HEK293 (cell line): Measurements from ENCODE around the gene SAYSD1.
A peak's percentile ranks its signal among the peaks of the same experiment; 100 is the strongest.

Experiments
- CTCF ChIA-PET: fragments of 350-600 bp; formaldehyde crosslinking; extraction: SDS; loops from one replicate; lab custom pipeline; 2021; ENCODE audit warnings: antibody characterized with exemption; lab: Yijun Ruan, JAX
- POLR2A ChIA-PET: fragments of 300-600 bp; formaldehyde crosslinking; extraction: SDS; loops from one replicate; lab custom pipeline; 2020; ENCODE audit warnings: antibody characterized with exemption, inconsistent platforms; lab: Yijun Ruan, JAX
- H3K27ac ChIP-seq: fragments of 200-500 bp; sonication (Bioruptor generic); 2 replicates; pipeline ENCODE4 v1.5.1; 2014; ENCODE audit warnings: low read depth, low read length, control low read depth, inconsistent platforms; ENCODE audit errors: extremely low read depth
- H3K36me3 ChIP-seq, 2 experiments: fragments of 200-500 bp in 1 of 2; sonication (Bioruptor generic) in 1 of 2; 1 replicate in 1 of 2; 2 replicates in 1 of 2; pipeline ENCODE4 v1.5.1; 2014 to 2017; ENCODE audit warnings: inconsistent platforms in 2 of 2, low read length in 2 of 2; ENCODE audit not compliant: control insufficient read depth in 2 of 2, insufficient read depth in 1 of 2
- H3K4me1 ChIP-seq: fragments of 200-500 bp; sonication (Bioruptor generic); 2 replicates; pipeline ENCODE4 v1.5.1; 2014; ENCODE audit warnings: mild to moderate bottlenecking, low read length, inconsistent platforms; ENCODE audit not compliant: control insufficient read depth, insufficient read depth
- H3K4me3 ChIP-seq: 2 replicates; pipeline ENCODE4 v1.5.1; 2011; ENCODE audit warnings: low read depth, mild to moderate bottlenecking, control low read depth, low read length, moderate library complexity
- H3K9me3 ChIP-seq: fragments of 200-500 bp; sonication (Bioruptor generic); 2 replicates; pipeline ENCODE4 v1.5.1; 2014; ENCODE audit warnings: low read depth, low read length, inconsistent platforms; ENCODE audit not compliant: control insufficient read depth, insufficient read depth
- HOXA7 ChIP-seq: sonication (generic); formaldehyde crosslinking; IDR thresholded peaks from 2 replicates; pipeline ENCODE4 v1.8.1; 2022; ENCODE audit warnings: missing genetic modification reagents, borderline replicate concordance
- KLF1 ChIP-seq: fragments of 450-650 bp; formaldehyde crosslinking; IDR thresholded peaks from 2 replicates; pipeline ENCODE4 v1.5.1; 2016; ENCODE audit warnings: missing biosample characterization, missing genetic modification characterization
- PRDM10 ChIP-seq: fragments of 450-650 bp; formaldehyde crosslinking; IDR thresholded peaks from 2 replicates; pipeline ENCODE4 v1.5.1; 2016; ENCODE audit warnings: missing biosample characterization, missing genetic modification characterization
- SCRT1 ChIP-seq: fragments of 450-650 bp; formaldehyde crosslinking; IDR thresholded peaks from 2 replicates; pipeline ENCODE4 v1.5.1; 2016; ENCODE audit warnings: missing biosample characterization, missing genetic modification characterization, borderline replicate concordance
- SETDB1 ChIP-seq: IDR thresholded peaks from one replicate; pipeline ENCODE4 v1.6.1; 2017; ENCODE audit warnings: mild to moderate bottlenecking, low read length, moderate library complexity, mixed read lengths; ENCODE audit not compliant: insufficient read length
- SP7 ChIP-seq: fragments of 450-650 bp; formaldehyde crosslinking; IDR thresholded peaks from 2 replicates; pipeline ENCODE4 v1.5.1; 2016; ENCODE audit warnings: missing biosample characterization, missing genetic modification characterization
- ZBTB10 ChIP-seq: fragments of 450-650 bp; formaldehyde crosslinking; IDR thresholded peaks from 2 replicates; pipeline ENCODE4 v1.5.1; 2016; ENCODE audit warnings: missing biosample characterization, missing genetic modification characterization
- ZBTB17 ChIP-seq: fragments of 450-650 bp; formaldehyde crosslinking; IDR thresholded peaks from 2 replicates; pipeline ENCODE4 v1.5.1; 2016; ENCODE audit warnings: missing biosample characterization, missing genetic modification characterization
- ZBTB20 ChIP-seq: fragments of 450-650 bp; formaldehyde crosslinking; IDR thresholded peaks from 2 replicates; pipeline ENCODE4 v1.5.1; 2016; ENCODE audit warnings: missing biosample characterization, missing genetic modification characterization
- ZBTB26 ChIP-seq: fragments of 450-650 bp; formaldehyde crosslinking; optimal IDR thresholded peaks from 2 replicates; pipeline ENCODE3; 2016; ENCODE audit warnings: missing biosample characterization, mild to moderate bottlenecking, missing genetic modification characterization
- ZNF174 ChIP-seq: fragments of 450-650 bp; formaldehyde crosslinking; IDR thresholded peaks from 2 replicates; pipeline ENCODE4 v1.5.0; 2017; ENCODE audit warnings: missing biosample characterization, mild to moderate bottlenecking, missing genetic modification characterization
- ZNF175 ChIP-seq: fragments of 450-650 bp; formaldehyde crosslinking; IDR thresholded peaks from 2 replicates; pipeline ENCODE4 v1.5.1; 2016; ENCODE audit warnings: missing biosample characterization, missing genetic modification characterization
- ZNF19 ChIP-seq: fragments of 450-650 bp; formaldehyde crosslinking; IDR thresholded peaks from 2 replicates; pipeline ENCODE4; 2016; ENCODE audit warnings: missing biosample characterization, missing genetic modification characterization, low read depth
- ZNF302 ChIP-seq: fragments of 450-650 bp; formaldehyde crosslinking; IDR thresholded peaks from 2 replicates; pipeline ENCODE4 v1.5.1; 2016; ENCODE audit warnings: missing biosample characterization, missing genetic modification characterization, low read depth
- ZNF335 ChIP-seq: fragments of 450-650 bp; formaldehyde crosslinking; conservative IDR thresholded peaks from 2 replicates; pipeline ENCODE4 v1.5.1; 2016; ENCODE audit warnings: missing biosample characterization, missing genetic modification characterization
- ZNF501 ChIP-seq: fragments of 450-650 bp; formaldehyde crosslinking; IDR thresholded peaks from 2 replicates; pipeline ENCODE4 v1.5.1; 2016; ENCODE audit warnings: missing biosample characterization, missing genetic modification characterization
- ZNF521 ChIP-seq: fragments of 450-650 bp; formaldehyde crosslinking; IDR thresholded peaks from 2 replicates; pipeline ENCODE4 v1.5.1; 2017; ENCODE audit warnings: missing biosample characterization, mild to moderate bottlenecking, missing genetic modification characterization
- ZNF548 ChIP-seq: fragments of 450-650 bp; formaldehyde crosslinking; IDR thresholded peaks from 2 replicates; pipeline ENCODE4 v1.5.1; 2016; ENCODE audit warnings: missing biosample characterization, missing genetic modification characterization
- ZNF561 ChIP-seq: fragments of 450-650 bp; IDR thresholded peaks from 2 replicates; pipeline ENCODE4 v1.5.1; 2018; ENCODE audit warnings: missing biosample characterization, missing genetic modification characterization, borderline replicate concordance
- ZNF600 ChIP-seq: fragments of 450-650 bp; formaldehyde crosslinking; IDR thresholded peaks from 2 replicates; pipeline ENCODE4 v1.5.1; 2016; ENCODE audit warnings: missing biosample characterization, missing genetic modification characterization
- ZNF777 ChIP-seq: fragments of 450-650 bp; formaldehyde crosslinking; IDR thresholded peaks from 2 replicates; pipeline ENCODE4 v1.5.1; 2017; ENCODE audit warnings: missing biosample characterization, missing genetic modification characterization, borderline replicate concordance
- TF ChIP-seq, protein P1 (sequence below): fragments of 450-650 bp; formaldehyde crosslinking; IDR thresholded peaks from 2 replicates; pipeline ENCODE4 v1.5.1; 2016; ENCODE audit warnings: missing biosample characterization, missing genetic modification characterization
- TF ChIP-seq, protein P2 (sequence below): fragments of 450-650 bp; formaldehyde crosslinking; IDR thresholded peaks from 2 replicates; pipeline ENCODE4 v1.5.1; 2016; ENCODE audit warnings: missing biosample characterization, missing genetic modification characterization
- TF ChIP-seq, protein P3 (sequence below): fragments of 450-650 bp; formaldehyde crosslinking; IDR thresholded peaks from 2 replicates; pipeline ENCODE4 v1.5.1; 2016; ENCODE audit warnings: missing biosample characterization, missing genetic modification characterization

SAYSD1 gene

DNA sequence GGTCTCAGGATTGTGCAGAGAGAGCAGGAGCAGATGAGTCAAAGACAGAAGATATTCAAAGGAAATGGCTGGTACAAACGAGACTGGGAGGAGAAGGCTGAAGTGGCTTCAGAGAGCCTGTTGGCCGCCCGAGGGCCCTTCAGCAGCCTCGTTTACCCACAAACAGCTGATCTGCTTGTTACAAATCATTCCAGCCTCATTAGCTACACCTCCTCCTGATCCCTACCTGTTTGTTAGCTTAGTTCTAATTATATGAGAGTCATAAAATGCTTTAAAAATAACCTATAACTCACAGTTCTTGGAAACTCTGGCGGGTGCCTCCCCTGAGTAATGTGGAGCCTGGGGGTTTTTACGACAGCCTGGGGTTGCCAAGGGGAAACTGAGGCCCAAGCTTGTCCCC is 53.8 kb downstream of the SAYSD1 start:
- Histone ChIP-seq H3K27ac (peak overlapping the region; percentile 66; the same call in 1 of the 2 replicates), H3K4me1 (peaks cover 27% of the 10 kb centered on the region), H3K9me3 (no peaks in the 10 kb centered on the region), H3K36me3 (no peaks in the 10 kb centered on the region), H3K4me3 (no peak overlapping the region)
- POLR2A ChIA-PET: no interaction called here
- CTCF ChIA-PET: interaction anchor here (0.6 to 2.3 kb wide), 4 partner anchors 31 to 805 kb away, joined by 3 to 7 read pairs (median 3); no protein-coding TSS in a partner anchor
- TF ChIP-seq ZNF501 (tag by site-specific recombination) (no peak), ZNF548 (no peak), ZBTB26 (no peak), ZNF561 (tag by site-specific recombination) (0 out of 2 replicates have a peak, but pooled peaks have one; percentile 53), ZNF521 (tag by site-specific recombination) (no peak), SCRT1 (no peak), HOXA7 (CRISPR knock-in tag) (no peak), KLF1 (no peak), ZBTB10 (tag by site-specific recombination) (no peak), ZBTB17 (tag by site-specific recombination) (no peak), ZNF600 (tag by site-specific recombination) (no peak), ZBTB20 (no peak), SETDB1 (no peak), ZNF175 (tag by site-specific recombination) (no peak), PRDM10 (tag by site-specific recombination) (no peak), ZNF174 (tag by site-specific recombination) (no peak), ZNF19 (tag by site-specific recombination) (no peak), ZNF777 (tag by site-specific recombination) (no peak), ZNF335 (tag by site-specific recombination) (no peak), ZNF302 (tag by site-specific recombination) (no peak), SP7 (tag by site-specific recombination) (peak; percentile 84)
- TF ChIP-seq, protein P1, sequence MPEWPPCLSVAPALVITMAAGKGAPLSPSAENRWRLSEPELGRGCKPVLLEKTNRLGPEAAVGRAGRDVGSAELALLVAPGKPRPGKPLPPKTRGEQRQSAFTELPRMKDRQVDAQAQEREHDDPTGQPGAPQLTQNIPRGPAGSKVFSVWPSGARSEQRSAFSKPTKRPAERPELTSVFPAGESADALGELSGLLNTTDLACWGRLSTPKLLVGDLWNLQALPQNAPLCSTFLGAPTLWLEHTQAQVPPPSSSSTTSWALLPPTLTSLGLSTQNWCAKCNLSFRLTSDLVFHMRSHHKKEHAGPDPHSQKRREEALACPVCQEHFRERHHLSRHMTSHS (tag by site-specific recombination): no peak
- TF ChIP-seq, protein P2, sequence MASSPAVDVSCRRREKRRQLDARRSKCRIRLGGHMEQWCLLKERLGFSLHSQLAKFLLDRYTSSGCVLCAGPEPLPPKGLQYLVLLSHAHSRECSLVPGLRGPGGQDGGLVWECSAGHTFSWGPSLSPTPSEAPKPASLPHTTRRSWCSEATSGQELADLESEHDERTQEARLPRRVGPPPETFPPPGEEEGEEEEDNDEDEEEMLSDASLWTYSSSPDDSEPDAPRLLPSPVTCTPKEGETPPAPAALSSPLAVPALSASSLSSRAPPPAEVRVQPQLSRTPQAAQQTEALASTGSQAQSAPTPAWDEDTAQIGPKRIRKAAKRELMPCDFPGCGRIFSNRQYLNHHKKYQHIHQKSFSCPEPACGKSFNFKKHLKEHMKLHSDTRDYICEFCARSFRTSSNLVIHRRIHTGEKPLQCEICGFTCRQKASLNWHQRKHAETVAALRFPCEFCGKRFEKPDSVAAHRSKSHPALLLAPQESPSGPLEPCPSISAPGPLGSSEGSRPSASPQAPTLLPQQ (tag by site-specific recombination): no peak
- TF ChIP-seq, protein P3, sequence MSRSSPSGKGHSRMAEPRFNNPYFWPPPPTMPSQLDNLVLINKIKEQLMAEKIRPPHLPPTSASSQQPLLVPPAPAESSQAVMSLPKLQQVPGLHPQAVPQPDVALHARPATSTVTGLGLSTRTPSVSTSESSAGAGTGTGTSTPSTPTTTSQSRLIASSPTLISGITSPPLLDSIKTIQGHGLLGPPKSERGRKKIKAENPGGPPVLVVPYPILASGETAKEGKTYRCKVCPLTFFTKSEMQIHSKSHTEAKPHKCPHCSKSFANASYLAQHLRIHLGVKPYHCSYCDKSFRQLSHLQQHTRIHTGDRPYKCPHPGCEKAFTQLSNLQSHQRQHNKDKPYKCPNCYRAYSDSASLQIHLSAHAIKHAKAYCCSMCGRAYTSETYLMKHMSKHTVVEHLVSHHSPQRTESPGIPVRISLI (tag by site-specific recombination): no peak
